ENCODE data around the gene CCDC146.
A peak's percentile ranks its signal among the peaks of the same experiment; 100 is the strongest.
"Not testable (repeated sequence)": the region's sequence is repeated elsewhere in the genome, so short reads cannot be mapped to it uniquely, and the experiment has no call there.

The CCDC146 gene, protein sequence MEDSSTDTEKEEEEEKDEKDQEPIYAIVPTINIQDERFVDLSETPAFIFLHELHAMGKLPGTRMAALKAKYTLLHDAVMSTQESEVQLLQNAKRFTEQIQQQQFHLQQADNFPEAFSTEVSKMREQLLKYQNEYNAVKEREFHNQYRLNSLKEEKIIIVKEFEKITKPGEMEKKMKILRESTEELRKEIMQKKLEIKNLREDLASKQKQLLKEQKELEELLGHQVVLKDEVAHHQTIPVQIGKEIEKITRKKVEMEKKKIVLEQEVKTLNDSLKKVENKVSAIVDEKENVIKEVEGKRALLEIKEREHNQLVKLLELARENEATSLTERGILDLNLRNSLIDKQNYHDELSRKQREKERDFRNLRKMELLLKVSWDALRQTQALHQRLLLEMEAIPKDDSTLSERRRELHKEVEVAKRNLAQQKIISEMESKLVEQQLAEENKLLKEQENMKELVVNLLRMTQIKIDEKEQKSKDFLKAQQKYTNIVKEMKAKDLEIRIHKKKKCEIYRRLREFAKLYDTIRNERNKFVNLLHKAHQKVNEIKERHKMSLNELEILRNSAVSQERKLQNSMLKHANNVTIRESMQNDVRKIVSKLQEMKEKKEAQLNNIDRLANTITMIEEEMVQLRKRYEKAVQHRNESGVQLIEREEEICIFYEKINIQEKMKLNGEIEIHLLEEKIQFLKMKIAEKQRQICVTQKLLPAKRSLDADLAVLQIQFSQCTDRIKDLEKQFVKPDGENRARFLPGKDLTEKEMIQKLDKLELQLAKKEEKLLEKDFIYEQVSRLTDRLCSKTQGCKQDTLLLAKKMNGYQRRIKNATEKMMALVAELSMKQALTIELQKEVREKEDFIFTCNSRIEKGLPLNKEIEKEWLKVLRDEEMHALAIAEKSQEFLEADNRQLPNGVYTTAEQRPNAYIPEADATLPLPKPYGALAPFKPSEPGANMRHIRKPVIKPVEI

GRCh38 chr7:77121860-77122681 lies at the start of gene CCDC146:
Gene CCDC146, plus strand, starts transcription at chr7:77122615. Its CDS starts 45,054 bp downstream, at chr7:77167669.
- peak; percentile 94 for DNase-seq (ENCODE audit: low read depth)

DNA sequence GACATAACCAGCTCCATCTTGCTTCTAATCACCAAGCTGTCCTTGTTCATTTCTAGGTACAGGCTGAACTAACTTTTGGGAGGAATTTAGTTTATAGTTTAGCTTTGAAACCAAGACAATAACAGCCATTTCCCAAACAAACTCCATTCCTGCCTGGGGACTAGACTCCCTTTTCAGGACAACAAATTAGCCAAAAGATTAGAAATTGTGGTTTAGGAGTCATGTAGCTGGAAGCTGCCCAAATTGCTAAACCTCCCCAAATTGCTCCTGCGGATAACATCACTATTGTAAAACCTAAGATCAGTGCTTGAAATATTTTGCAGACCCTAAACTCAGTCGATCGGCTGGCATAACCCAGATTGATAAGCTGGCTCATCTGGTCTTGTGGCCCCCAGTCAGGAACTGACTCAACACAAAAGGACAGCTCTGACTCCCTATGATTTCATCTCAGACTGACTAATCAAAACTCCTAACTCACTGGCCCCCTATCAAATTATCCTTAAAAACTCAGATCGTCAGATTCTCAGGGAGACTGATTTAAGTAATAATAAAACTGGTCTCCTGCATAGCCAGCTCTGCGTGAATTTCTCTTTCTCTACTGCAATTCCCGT lies 47.5 kb upstream of the CCDC146 start:
- not testable (repeated sequence) for DNase-seq (ENCODE audit: low read depth)

DNA sequence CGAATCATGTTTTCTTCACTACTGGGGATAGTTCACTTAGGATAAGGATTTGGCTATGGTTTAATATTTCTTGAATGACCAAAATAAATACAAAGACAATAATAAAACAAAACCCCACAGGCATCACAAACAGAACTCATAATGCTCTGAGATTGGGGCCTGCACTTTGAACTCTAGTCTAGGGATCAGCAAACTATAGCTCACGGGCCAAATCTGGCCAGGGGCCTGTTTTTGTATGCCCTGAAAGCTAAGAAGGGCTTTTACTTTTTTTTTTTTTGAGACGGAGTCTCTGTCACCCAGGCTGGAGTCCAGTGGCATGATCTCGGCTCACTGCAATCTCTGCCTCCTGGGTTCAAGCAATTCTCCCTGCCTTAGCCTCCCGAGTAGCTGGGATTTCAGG lies 45.4 kb upstream of the CCDC146 start:
- DNase-seq (ENCODE audit: low read depth), result not testable (repeated sequence)

GRCh38 chr7:77079112-77079511 lies 43.3 kb upstream of the CCDC146 start:
- not testable (repeated sequence) for DNase-seq (ENCODE audit: low read depth)

DNA sequence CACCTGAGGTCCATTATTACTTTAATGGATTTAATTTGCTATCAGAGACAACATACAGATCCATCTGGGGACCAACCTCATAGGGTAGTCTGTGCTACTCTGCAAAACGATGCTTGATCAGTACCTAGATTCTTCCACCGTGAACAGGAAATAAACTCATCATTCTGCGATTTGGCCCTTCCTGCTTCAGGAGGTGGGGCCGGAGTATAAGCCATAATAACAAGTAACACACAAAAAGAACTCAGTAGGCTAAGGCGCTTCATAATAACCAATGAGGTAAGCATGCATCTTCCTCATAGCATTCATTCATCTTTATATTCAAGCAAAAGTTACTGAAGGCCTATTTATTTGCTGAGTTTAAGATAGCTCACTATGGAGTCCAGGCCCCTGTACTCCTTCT lies 42.8 kb upstream of the CCDC146 start:
- DNase-seq (ENCODE audit: low read depth), result not testable (repeated sequence)

- not testable (repeated sequence) for DNase-seq (ENCODE audit: low read depth)
Observed at GRCh38 chr7:77080236-77080635, 42.2 kb upstream of the CCDC146 start.

GRCh38 chr7:77082192-77082591 lies 40.2 kb upstream of the CCDC146 start:
- DNase-seq (ENCODE audit: low read depth), result not testable (repeated sequence)

DNA sequence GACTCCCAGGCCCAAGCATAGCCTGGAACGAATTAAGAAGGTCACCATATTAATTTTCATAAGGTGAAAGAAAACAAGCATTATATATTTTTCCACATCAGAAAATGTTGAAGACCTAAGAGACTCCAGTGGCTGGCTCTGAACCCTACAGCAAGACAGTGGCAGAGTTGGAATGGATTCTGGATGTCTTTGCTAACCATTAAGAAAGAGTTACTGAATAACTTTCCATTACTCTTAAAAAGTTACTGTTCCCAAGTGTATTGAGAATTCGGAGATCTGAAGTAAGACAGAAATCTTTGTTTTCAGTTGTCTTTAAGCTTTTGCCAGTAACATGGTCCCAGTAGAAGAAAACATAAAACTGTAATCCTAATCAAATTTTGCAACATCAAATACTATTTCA lies 30.1 kb upstream of the CCDC146 start:
- DNase-seq (ENCODE audit: low read depth), result not testable (repeated sequence)

DNA sequence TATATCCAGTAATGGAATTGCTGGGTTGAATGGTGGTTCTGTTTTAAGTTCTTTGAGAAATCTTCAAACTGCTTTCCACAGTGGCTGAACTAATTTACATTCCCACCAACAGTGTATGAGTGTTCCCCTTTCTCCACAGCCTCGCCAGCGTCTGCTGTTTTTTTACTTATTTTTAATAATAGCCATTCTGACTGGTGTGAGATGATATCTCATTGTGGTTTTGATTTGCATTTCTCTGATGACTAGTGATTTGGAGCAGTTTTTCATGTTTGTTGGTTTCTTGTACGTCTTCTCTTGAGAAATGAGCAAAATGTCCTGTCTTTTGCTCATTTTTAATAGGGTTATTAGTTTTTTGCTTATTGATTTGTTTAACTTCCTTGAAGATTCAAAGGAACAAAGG lies 21.9 kb upstream of the CCDC146 start:
- DNase-seq (ENCODE audit: low read depth), result not testable (repeated sequence)

DNA sequence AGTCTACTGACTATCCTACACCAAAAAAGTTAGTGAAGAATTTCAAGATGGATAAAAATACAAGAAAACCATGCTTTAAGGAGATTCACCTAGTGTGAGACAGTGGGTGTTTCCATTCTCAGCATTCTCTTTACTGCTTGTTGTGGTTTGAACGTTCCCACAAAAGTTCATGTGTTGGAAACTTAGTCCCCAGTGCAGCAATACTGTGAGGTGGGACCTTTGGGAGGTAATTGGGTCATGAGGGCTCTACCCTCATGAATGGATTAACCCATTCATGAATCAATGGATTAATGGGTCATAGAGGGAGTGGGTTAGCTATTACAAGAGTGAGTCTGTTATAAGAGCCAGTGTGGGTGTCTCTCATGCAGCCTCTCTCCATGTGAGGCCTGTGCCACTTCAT lies 21.2 kb upstream of the CCDC146 start:
- DNase-seq (ENCODE audit: low read depth), result not testable (repeated sequence)

GRCh38 chr7:77102671-77103070 lies 19.7 kb upstream of the CCDC146 start:
- not testable (repeated sequence) for DNase-seq (ENCODE audit: low read depth)

DNA sequence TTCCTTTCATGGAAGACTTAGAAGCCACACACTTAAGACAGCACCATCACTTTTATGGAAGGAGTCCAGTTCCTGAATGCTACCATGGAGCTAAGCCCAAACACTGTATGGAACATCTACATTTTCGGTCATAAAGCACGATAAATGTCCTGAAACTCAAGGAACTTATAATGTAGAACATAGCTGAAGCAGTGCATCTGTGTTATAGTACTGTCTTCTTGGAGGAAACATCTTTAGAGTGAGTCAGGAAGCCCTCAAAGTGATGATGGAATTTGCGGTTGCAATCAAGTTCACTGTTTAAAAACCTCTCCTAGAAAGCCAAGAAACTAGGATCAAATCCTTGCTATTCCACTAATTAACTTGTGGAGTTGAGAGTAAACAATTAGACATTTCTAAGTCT lies 16.5 kb upstream of the CCDC146 start:
- DNase-seq (ENCODE audit: low read depth), result not testable (repeated sequence)

- DNase-seq (ENCODE audit: low read depth), result not testable (repeated sequence)
Observed at GRCh38 chr7:77107659-77108058, 14.8 kb upstream of the CCDC146 start.

- not testable (repeated sequence) for DNase-seq (ENCODE audit: low read depth)
Observed at GRCh38 chr7:77108362-77108761, 14.1 kb upstream of the CCDC146 start.

GRCh38 chr7:77112719-77113306 lies 9.6 kb upstream of the CCDC146 start:
- DNase-seq (ENCODE audit: low read depth), result not testable (repeated sequence)

DNA sequence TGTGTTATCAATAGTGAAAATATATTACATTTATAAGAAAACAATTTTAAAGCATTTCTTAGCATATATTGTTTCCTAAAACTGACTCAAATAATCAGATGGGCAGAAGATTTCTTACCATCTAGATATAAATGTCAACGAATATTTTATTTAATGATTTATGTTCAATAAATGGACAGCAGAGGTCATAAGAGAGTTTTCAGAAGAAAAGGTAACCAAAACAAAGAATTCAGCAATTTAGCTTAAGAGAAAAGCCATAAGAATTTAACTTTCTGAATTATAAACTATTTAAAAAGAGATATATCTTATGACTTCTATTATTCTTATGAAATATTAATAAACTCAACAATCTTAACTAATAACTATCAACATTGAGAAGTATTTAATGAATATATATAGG lies 3.1 kb downstream of the CCDC146 start:
- DNase-seq (ENCODE audit: low read depth), result not testable (repeated sequence)

DNA sequence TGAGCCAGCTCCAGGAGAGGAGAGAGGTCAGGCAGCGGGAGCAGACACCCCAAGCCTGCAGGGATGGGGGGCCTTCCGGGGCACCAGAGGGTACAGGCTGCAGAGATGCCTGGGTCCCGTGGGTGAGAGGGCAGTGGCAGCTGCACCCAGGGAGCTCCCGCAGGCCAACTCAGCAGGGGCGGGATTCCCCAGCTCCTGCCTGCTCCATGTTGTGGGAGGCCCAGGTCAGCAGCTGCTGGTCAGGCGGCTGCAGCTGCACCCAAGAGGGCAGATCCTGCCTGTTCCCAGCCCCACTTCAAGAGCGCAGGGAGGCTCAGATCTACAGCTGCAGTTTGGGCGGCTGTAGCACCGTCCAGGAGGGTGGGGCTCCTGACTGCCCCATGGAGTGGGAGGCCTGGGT lies 4.6 kb downstream of the CCDC146 start:
- DNase-seq (ENCODE audit: low read depth), result not testable (repeated sequence)

GRCh38 chr7:77128582-77129410 lies 6.4 kb downstream of the CCDC146 start:
- DNase-seq (ENCODE audit: low read depth), result not testable (repeated sequence)

GRCh38 chr7:77131781-77132180 lies 9.4 kb downstream of the CCDC146 start:
- not testable (repeated sequence) for DNase-seq (ENCODE audit: low read depth)

DNA sequence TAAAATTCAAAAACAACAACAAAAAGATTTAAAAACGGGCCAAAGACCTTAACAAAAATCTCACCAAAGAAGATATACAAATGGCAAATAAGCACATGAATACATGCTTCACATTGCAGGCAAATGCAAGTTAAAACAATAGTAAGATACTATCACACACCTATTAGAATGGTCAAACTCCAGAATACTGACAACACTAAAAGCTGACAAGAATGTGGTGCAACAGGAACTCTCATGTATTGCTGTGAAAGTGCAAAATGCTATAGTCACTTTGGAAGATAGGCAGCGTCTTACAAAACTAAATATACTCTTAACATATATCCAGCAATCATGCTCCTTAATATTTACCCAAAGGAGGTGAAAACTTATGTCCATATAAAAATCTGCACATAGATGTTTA lies 16.3 kb downstream of the CCDC146 start:
- DNase-seq (ENCODE audit: low read depth), result not testable (repeated sequence)
